Activated B cell treated with CpG ODN at 0.5 μM for 24 hours (primary cell): ENCODE data around the gene BTBD1. TPM values are rescaled to one million over a fixed set of nuclear protein-coding genes. Genes with fewer than 3 reads are reported as not detected.
"Not testable (repeated sequence)": the region's sequence is repeated elsewhere in the genome, so short reads cannot be mapped to it uniquely, and the experiment has no call there.

Experiments
- ATAC-seq: fragments of 200-7000 bp; cut with Tn5 transposase; one replicate; pipeline ENCODE4 v1.10.0; 2021; ENCODE audit warnings: low read depth, mild to moderate bottlenecking, moderate library complexity
- CTCF ChIA-PET: fragments of 350-600 bp; sonication (Branson Sonifier 250); formaldehyde crosslinking; loops from one replicate; lab custom pipeline; 2021; ENCODE audit warnings: antibody characterized with exemption; lab: Charles Lee
- POLR2A ChIA-PET: fragments of 350-600 bp; sonication (Branson Sonifier 250); formaldehyde crosslinking; loops from one replicate; lab custom pipeline; 2021; ENCODE audit warnings: antibody characterized with exemption; lab: Charles Lee
- DNase-seq: peaks from one replicate; pipeline ENCODE4 v3.0.0; 2022
- H3K27ac Mint-ChIP-seq: one replicate; pipeline ENCODE4 v1.8.0; 2020; ENCODE audit warnings: mixed read lengths
- H3K27me3 Mint-ChIP-seq: one replicate; pipeline ENCODE4 v1.8.0; 2021; ENCODE audit warnings: mixed read lengths
- H3K36me3 Mint-ChIP-seq: one replicate; pipeline ENCODE4 v1.8.0; 2021; ENCODE audit warnings: low read depth, mixed read lengths
- H3K4me1 Mint-ChIP-seq: one replicate; pipeline ENCODE4 v1.8.0; 2021; ENCODE audit warnings: mixed read lengths
- H3K4me3 Mint-ChIP-seq: one replicate; pipeline ENCODE4 v1.8.0; 2020; ENCODE audit warnings: mild to moderate bottlenecking, mixed read lengths
- H3K9me3 Mint-ChIP-seq: one replicate; pipeline ENCODE4 v1.8.0; 2020; ENCODE audit warnings: mixed read lengths
- CTCF ChIP-seq: fragments of 200-600 bp; IDR thresholded peaks from one replicate; pipeline ENCODE4 v1.8.0; 2022; ENCODE audit warnings: antibody characterized with exemption, mild to moderate bottlenecking
- intact Hi-C: fragments of 100-400 bp; cut with micrococcal nuclease; formaldehyde crosslinking; loops from one replicate; pipeline ENCODE4 v1.15.1; 2024
- total RNA-seq: library from RNA; stranded (reverse); gene quantifications from 2 replicates; pipeline ENCODE4 v1.2.3, GENCODE V29; 2022

The BTBD1 gene
- total RNA-seq, 1 donor from 2014 or later, result 54.2 TPM

- peaks cover 85% of the 10 kb centered on the region for H3K36me3 Mint-ChIP-seq
- no peak for DNase-seq
- no peak overlapping the region for H3K4me3 Mint-ChIP-seq
- intact Hi-C loops, result no loop called here
- no peak for ATAC-seq
- no peaks in the 10 kb centered on the region for H3K9me3 Mint-ChIP-seq
- POLR2A ChIA-PET, result no interaction called here
- no peaks in the 10 kb centered on the region for H3K27me3 Mint-ChIP-seq
- TF ChIP-seq CTCF, result no peak
- peaks cover under 1% of the 10 kb centered on the region for H3K4me1 Mint-ChIP-seq
- CTCF ChIA-PET, result no interaction called here
- no peak overlapping the region for H3K27ac Mint-ChIP-seq
Measured at GRCh38 chr15:83044156-83044555, 22.9 kb downstream of the BTBD1 start.

- ChIA-PET POLR2A (no interaction called here), CTCF (no interaction called here)
- ATAC-seq (no peak), DNase-seq (no peak)
- Mint-ChIP-seq H3K27me3 (no peaks in the 10 kb centered on the region), H3K36me3 (peaks cover 69% of the 10 kb centered on the region), H3K4me3 (no peak overlapping the region), H3K9me3 (no peaks in the 10 kb centered on the region), H3K27ac (peak overlapping the region; percentile 33), H3K4me1 (peaks cover 14% of the 10 kb centered on the region)
- TF ChIP-seq CTCF, result no peak
- intact Hi-C loops, result no loop called here
Measured at GRCh38 chr15:83039206-83039605, 27.8 kb downstream of the BTBD1 start.

- no peak for TF ChIP-seq CTCF
- ATAC-seq, result no peak
- Mint-ChIP-seq H3K27me3 (no peaks in the 10 kb centered on the region), H3K4me3 (no peak overlapping the region), H3K4me1 (peaks cover 14% of the 10 kb centered on the region), H3K36me3 (peaks cover 63% of the 10 kb centered on the region), H3K27ac (no peak overlapping the region), H3K9me3 (peaks cover 2% of the 10 kb centered on the region)
- ChIA-PET POLR2A (no interaction called here), CTCF (no interaction called here)
- DNase-seq, result no peak
- intact Hi-C loops, result no loop called here
Measured at GRCh38 chr15:83036253-83036652, 30.8 kb downstream of the BTBD1 start.

GRCh38 chr15:83031234-83031633, 35.8 kb downstream of the BTBD1 start:
- intact Hi-C loops, H3K9me3 Mint-ChIP-seq, H3K27ac Mint-ChIP-seq, DNase-seq, CTCF ChIA-PET, H3K27me3 Mint-ChIP-seq, H3K4me3 Mint-ChIP-seq, H3K4me1 Mint-ChIP-seq, POLR2A ChIA-PET, ATAC-seq: not testable (repeated sequence)
- H3K36me3 Mint-ChIP-seq, result peaks cover 58% of the 10 kb centered on the region

- CTCF ChIA-PET, result no interaction called here
- Mint-ChIP-seq H3K4me3 (no peak overlapping the region), H3K27me3 (no peaks in the 10 kb centered on the region), H3K36me3 (peaks cover 56% of the 10 kb centered on the region), H3K27ac (no peak overlapping the region), H3K9me3 (peaks cover 3% of the 10 kb centered on the region), H3K4me1 (no peaks in the 10 kb centered on the region)
- DNase-seq (no peak), ATAC-seq (no peak)
- TF ChIP-seq CTCF, result no peak
- intact Hi-C loops, result no loop called here
- POLR2A ChIA-PET, result interaction anchor here (0.7 kb wide), 1 partner anchor 31 kb away, joined by 3 read pairs; no protein-coding TSS in a partner anchor
Measured at GRCh38 chr15:83030021-83030420, 37.0 kb downstream of the BTBD1 start.

GRCh38 chr15:83018436-83018835, 48.6 kb downstream of the BTBD1 start:
- POLR2A ChIA-PET, result no interaction called here
- Mint-ChIP-seq H3K4me1 (peaks cover 6% of the 10 kb centered on the region), H3K4me3 (no peak overlapping the region), H3K9me3 (no peaks in the 10 kb centered on the region), H3K27ac (no peak overlapping the region), H3K27me3 (no peaks in the 10 kb centered on the region), H3K36me3 (peaks cover 41% of the 10 kb centered on the region)
- ATAC-seq, result no peak
- no peak for DNase-seq
- intact Hi-C loops, result no loop called here
- CTCF ChIA-PET, result interaction anchor here (1.0 kb wide), 1 partner anchor 14 kb away, joined by 3 read pairs; no protein-coding TSS in a partner anchor
- no peak for TF ChIP-seq CTCF
